ENCODE data around the gene GRIP2. TPM values are rescaled to one million over a fixed set of nuclear protein-coding genes. Genes with fewer than 3 reads are reported as not detected.

GRIP2 gene
- total and polyA plus RNA-seq, 9 donors = 1.1 to 19.4 (median 5.4) TPM

DNA sequence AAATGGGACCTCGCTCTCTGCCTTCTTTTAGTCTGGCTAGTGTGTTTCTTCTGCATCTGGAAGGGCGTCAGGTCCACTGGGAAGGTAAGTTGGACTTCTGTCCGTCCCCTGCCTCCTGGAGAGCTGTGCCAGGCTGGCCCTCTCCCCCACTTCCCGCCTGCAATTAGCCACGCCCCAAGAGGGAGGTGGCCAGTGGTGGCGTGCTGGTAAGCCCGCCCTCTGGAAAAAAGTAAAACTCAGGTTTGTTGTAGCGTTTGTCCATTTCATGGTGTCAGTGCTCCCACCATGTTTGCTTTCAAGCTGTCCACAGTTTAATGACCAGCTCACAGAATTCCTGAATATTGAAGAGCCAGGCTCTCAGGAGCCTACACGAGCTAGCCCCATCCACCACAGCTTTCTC lies 82.1 kb downstream of the GRIP2 start:
- Histone ChIP-seq H3K36me3 (no peaks in the 10 kb centered on the region), H3K27me3 (no peaks in the 10 kb centered on the region), H3K27ac (peak overlapping the region in 1 of 2 donors; percentile 92), H3K4me1 (ENCODE audit: insufficient read depth) (peaks cover 26% of the 10 kb centered on the region), H3K9me3 (no peaks in the 10 kb centered on the region), H3K4me3 (no peak overlapping the region)
- TF ChIP-seq EP300 (IDR thresholded peaks at IDR 0.05) (no peak), POLR2A (IDR thresholded peaks at IDR 0.05) (no peak)
- TF ChIP-seq, protein P1, sequence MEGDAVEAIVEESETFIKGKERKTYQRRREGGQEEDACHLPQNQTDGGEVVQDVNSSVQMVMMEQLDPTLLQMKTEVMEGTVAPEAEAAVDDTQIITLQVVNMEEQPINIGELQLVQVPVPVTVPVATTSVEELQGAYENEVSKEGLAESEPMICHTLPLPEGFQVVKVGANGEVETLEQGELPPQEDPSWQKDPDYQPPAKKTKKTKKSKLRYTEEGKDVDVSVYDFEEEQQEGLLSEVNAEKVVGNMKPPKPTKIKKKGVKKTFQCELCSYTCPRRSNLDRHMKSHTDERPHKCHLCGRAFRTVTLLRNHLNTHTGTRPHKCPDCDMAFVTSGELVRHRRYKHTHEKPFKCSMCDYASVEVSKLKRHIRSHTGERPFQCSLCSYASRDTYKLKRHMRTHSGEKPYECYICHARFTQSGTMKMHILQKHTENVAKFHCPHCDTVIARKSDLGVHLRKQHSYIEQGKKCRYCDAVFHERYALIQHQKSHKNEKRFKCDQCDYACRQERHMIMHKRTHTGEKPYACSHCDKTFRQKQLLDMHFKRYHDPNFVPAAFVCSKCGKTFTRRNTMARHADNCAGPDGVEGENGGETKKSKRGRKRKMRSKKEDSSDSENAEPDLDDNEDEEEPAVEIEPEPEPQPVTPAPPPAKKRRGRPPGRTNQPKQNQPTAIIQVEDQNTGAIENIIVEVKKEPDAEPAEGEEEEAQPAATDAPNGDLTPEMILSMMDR (IDR thresholded peaks at IDR 0.05) = no peak
- no peak for DNase-seq
- intact Hi-C loops (cut with DNase I) = loop anchor here in 3 of 4 donors (5.0 to 10.0 kb wide), 3 partner anchors 53 to 163 kb away; partner anchors contain the start of gene SLC6A6 (in 2 of the 3)
- 61 to 69% (median 67%) methylated on average over 9 of the region's 9 CpGs for WGBS, 3 donors

DNA sequence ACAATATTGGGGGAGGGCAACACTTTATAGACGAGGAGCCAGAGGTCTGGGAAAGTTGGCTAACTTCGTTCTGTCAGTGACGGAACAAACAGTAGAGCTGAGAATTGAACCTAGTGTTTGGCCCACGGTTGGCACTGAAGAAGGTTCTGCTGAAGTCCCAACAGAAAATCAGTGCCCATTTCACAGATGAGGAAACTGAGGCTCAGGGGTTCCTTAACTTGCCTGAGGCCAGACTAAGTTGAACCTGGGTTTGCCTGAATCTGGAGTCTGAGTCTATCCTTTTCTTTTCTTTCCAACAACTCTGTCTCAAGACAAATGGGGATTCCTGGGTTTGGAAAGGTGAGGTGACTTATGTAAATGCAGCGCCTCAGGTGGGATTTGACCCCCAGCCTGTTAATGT lies 82.7 kb downstream of the GRIP2 start:
- no peak for DNase-seq
- Histone ChIP-seq H3K36me3 (no peaks in the 10 kb centered on the region), H3K4me1 (ENCODE audit: insufficient read depth) (peaks cover 27% of the 10 kb centered on the region), H3K27me3 (no peaks in the 10 kb centered on the region), H3K27ac (peak overlapping the region in 1 of 2 donors; percentile 92), H3K4me3 (no peak overlapping the region), H3K9me3 (no peaks in the 10 kb centered on the region)
- intact Hi-C loops (cut with DNase I) = loop anchor here in 3 of 4 donors (5.0 to 10.0 kb wide), 3 partner anchors 53 to 163 kb away; partner anchors contain the start of gene SLC6A6 (in 2 of the 3)
- WGBS, 3 donors = 73 to 94% (median 90%) methylated on average over 5 of the region's 5 CpGs
- no peak for TF ChIP-seq EP300 (IDR thresholded peaks at IDR 0.05)
- no peak for TF ChIP-seq POLR2A (IDR thresholded peaks at IDR 0.05)
- TF ChIP-seq, protein P1 (IDR thresholded peaks at IDR 0.05) = no peak

DNA sequence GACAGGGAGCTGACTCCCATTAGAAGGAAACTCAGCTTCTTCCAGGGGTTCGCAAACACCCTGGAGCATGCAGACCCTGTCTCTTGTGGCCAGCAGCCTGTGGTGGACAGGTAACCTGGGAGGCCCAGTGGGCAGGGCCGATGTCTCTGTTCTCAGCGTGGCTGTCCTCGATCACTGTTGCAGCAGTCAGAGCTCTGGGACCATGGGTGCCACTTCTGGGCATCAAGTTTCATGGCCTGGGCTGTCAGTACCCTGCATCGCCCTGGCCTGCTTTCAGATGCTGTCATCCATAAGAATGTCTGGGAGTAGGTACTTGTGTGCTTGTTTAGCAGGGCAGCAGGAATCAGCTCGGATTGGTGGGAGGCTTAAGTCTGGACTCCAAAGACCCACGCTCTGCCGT lies 83.3 kb downstream of the GRIP2 start:
- Histone ChIP-seq H3K4me1 (ENCODE audit: insufficient read depth) (peaks cover 34% of the 10 kb centered on the region), H3K9me3 (no peaks in the 10 kb centered on the region), H3K4me3 (no peak overlapping the region), H3K27ac (peak overlapping the region in 1 of 2 donors; percentile 92), H3K36me3 (no peaks in the 10 kb centered on the region), H3K27me3 (no peaks in the 10 kb centered on the region)
- TF ChIP-seq, protein P1 (IDR thresholded peaks at IDR 0.05) = no peak
- TF ChIP-seq EP300 (IDR thresholded peaks at IDR 0.05) (no peak), POLR2A (IDR thresholded peaks at IDR 0.05) (no peak)
- no peak for DNase-seq
- 93 to 95% (median 94%) methylated on average over 8 of the region's 8 CpGs for WGBS, 3 donors
- intact Hi-C loops (cut with DNase I) = loop anchor here in 3 of 4 donors (5.0 to 10.0 kb wide), 3 partner anchors 52 to 162 kb away; partner anchors contain the start of gene SLC6A6 (in 2 of the 3)

DNA sequence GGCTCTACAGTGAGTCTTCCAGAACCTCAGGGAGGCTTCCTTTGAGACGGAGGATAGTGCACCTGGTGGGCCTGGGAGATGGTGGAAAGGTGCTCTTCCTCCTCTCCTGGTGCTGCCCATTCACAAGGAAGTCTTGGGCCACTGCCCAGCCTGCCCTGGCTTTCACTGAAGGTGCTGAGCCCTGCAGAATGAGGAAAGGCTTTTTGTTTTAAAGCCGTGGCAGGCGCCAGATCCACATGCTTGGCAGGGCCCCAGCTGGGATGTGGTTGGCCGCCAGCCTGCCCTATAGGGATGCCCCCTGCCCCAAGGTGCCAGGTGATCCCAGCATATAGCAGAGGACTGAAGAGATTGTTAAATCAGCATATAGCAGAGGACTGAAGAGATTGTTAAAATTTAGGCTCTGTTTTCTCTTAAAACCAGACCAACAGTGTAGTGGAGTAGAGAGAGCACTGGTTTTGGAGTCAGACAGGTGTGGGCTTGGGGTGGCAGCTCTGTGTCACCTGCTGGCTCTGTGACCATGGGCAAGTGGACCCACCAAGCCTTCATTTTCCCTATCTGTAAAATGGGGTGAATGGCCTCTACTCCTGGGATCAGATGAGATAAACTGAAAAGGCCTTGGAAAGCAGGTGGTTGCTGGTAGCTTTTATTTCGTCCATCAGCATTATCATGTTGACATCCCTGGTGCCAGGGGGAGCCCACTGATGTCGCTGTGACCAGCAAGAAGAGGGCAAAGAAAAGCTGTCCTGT lies 84.4 kb downstream of the GRIP2 start:
- Histone ChIP-seq H3K27me3 (no peaks in the 10 kb centered on the region), H3K4me3 (no peak overlapping the region), H3K27ac (peak overlapping the region in 1 of 2 donors; percentile 92), H3K4me1 (ENCODE audit: insufficient read depth) (peaks cover 35% of the 10 kb centered on the region), H3K9me3 (no peaks in the 10 kb centered on the region), H3K36me3 (no peaks in the 10 kb centered on the region)
- 63 to 82% (median 70%) methylated on average over 6 of the region's 6 CpGs for WGBS, 3 donors
- TF ChIP-seq, protein P1 (IDR thresholded peaks at IDR 0.05) = no peak
- TF ChIP-seq EP300 (IDR thresholded peaks at IDR 0.05) (no peak), POLR2A (IDR thresholded peaks at IDR 0.05) (no peak)
- DNase-seq = peak in 3 of 5 donors; percentile 54 to 74 (median 71)
- intact Hi-C loops (cut with DNase I) = loop anchor here in 3 of 4 donors (5.0 to 10.0 kb wide), 3 partner anchors 51 to 161 kb away; partner anchors contain the start of gene SLC6A6 (in 2 of the 3)

Data from ovary (tissue), 9 donors.